Measurements from ENCODE around the gene TMEM54. TPM values are rescaled to one million over a fixed set of nuclear protein-coding genes. Genes with fewer than 3 reads are reported as not detected.

Gene TMEM54
- total and polyA plus RNA-seq, 2 of the 13 experiments (the other 11 are each of a cell fraction or from before 2014, with no cell fraction given): 2.5 to 2.9 TPM

GRCh38 chr1:32933742-32934322 is 32.6 kb upstream of the TMEM54 start (continued):
- TF ChIP-seq CENPBD1 (CRISPR knock-in tag; IDR thresholded peaks at IDR 0.05; ENCODE audit: borderline replicate concordance, low read depth): no peak
- no peak for TF ChIP-seq ZNF839 (CRISPR knock-in tag; IDR thresholded peaks at IDR 0.05; ENCODE audit: borderline replicate concordance)
- no peak for TF ChIP-seq MYC (CRISPR knock-in tag; IDR thresholded peaks at IDR 0.05; ENCODE audit: borderline replicate concordance)
- no peak for TF ChIP-seq REXO4 (CRISPR knock-in tag; IDR thresholded peaks at IDR 0.05; ENCODE audit: borderline replicate concordance)
- peak in 1 of 2 experiments; percentile 90; a peak in 1 of 4 replicates for TF ChIP-seq KLF16 (CRISPR knock-in tag; IDR thresholded peaks at IDR 0.05)
- no peak for TF ChIP-seq ZNF782 (CRISPR knock-in tag; IDR thresholded peaks at IDR 0.05; ENCODE audit: borderline replicate concordance)
- TF ChIP-seq ZFP82 (CRISPR knock-in tag; IDR thresholded peaks at IDR 0.05; ENCODE audit: borderline replicate concordance): 0 out of 2 replicates have a peak, but pooled peaks have one; percentile 43
- no peak for TF ChIP-seq ZNF282 (IDR thresholded peaks at IDR 0.05; ENCODE audit: partially characterized antibody)
- TF ChIP-seq ZNF543 (CRISPR knock-in tag; IDR thresholded peaks at IDR 0.05): no peak
- no peak for TF ChIP-seq ZNF558 (CRISPR knock-in tag; IDR thresholded peaks at IDR 0.05; ENCODE audit: borderline replicate concordance)
- TF ChIP-seq DPF2 (CRISPR knock-in tag; IDR thresholded peaks at IDR 0.05; ENCODE audit: borderline replicate concordance, low read depth): peak; percentile 54; the same call in 1 of the 2 replicates
- TF ChIP-seq TOPORS (CRISPR knock-in tag; IDR thresholded peaks at IDR 0.05): no peak
- TF ChIP-seq XRCC5 (optimal IDR thresholded peaks at IDR 0.05; ENCODE audit: low read length): peak; percentile 46
- TF ChIP-seq ZNF879 (CRISPR knock-in tag; IDR thresholded peaks at IDR 0.05): no peak
- TF ChIP-seq HNRNPH1 (optimal IDR thresholded peaks at IDR 0.05; ENCODE audit: low read depth, low read length): no peak
- TF ChIP-seq CENPT (CRISPR knock-in tag; IDR thresholded peaks at IDR 0.05; ENCODE audit: low read depth): no peak
- TF ChIP-seq, protein P1, sequence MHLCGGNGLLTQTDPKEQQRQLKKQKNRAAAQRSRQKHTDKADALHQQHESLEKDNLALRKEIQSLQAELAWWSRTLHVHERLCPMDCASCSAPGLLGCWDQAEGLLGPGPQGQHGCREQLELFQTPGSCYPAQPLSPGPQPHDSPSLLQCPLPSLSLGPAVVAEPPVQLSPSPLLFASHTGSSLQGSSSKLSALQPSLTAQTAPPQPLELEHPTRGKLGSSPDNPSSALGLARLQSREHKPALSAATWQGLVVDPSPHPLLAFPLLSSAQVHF (CRISPR knock-in tag; IDR thresholded peaks at IDR 0.05): no peak
- peak; percentile 41 for TF ChIP-seq ZNF747 (CRISPR knock-in tag; IDR thresholded peaks at IDR 0.05; ENCODE audit: borderline replicate concordance)
- TF ChIP-seq ZNF577 (CRISPR knock-in tag; IDR thresholded peaks at IDR 0.05; ENCODE audit: borderline replicate concordance, low read depth): no peak
- no peak for TF ChIP-seq MATR3 (CRISPR knock-in tag; IDR thresholded peaks at IDR 0.05)
- no peak for TF ChIP-seq FIP1L1 (IDR thresholded peaks at IDR 0.05; ENCODE audit: borderline replicate concordance, insufficient read depth, low read depth, low read length)
- no peak for TF ChIP-seq SNAPC5 (CRISPR knock-in tag; IDR thresholded peaks at IDR 0.05; ENCODE audit: borderline replicate concordance)
- TF ChIP-seq, protein P2, sequence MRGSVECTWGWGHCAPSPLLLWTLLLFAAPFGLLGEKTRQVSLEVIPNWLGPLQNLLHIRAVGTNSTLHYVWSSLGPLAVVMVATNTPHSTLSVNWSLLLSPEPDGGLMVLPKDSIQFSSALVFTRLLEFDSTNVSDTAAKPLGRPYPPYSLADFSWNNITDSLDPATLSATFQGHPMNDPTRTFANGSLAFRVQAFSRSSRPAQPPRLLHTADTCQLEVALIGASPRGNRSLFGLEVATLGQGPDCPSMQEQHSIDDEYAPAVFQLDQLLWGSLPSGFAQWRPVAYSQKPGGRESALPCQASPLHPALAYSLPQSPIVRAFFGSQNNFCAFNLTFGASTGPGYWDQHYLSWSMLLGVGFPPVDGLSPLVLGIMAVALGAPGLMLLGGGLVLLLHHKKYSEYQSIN (CRISPR knock-in tag; IDR thresholded peaks at IDR 0.05; ENCODE audit: borderline replicate concordance): no peak
- TF ChIP-seq, protein P3, sequence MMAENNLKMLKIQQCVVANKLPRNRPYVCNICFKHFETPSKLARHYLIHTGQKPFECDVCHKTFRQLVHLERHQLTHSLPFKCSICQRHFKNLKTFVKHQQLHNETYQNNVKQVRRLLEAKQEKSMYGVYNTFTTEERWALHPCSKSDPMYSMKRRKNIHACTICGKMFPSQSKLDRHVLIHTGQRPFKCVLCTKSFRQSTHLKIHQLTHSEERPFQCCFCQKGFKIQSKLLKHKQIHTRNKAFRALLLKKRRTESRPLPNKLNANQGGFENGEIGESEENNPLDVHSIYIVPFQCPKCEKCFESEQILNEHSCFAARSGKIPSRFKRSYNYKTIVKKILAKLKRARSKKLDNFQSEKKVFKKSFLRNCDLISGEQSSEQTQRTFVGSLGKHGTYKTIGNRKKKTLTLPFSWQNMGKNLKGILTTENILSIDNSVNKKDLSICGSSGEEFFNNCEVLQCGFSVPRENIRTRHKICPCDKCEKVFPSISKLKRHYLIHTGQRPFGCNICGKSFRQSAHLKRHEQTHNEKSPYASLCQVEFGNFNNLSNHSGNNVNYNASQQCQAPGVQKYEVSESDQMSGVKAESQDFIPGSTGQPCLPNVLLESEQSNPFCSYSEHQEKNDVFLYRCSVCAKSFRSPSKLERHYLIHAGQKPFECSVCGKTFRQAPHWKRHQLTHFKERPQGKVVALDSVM (CRISPR knock-in tag; IDR thresholded peaks at IDR 0.05): peak; percentile 38; the same call in 1 of the 2 replicates
- TF ChIP-seq SALL1 (CRISPR knock-in tag; IDR thresholded peaks at IDR 0.05): peak; percentile 67
- no peak for TF ChIP-seq TMF1 (CRISPR knock-in tag; IDR thresholded peaks at IDR 0.05; ENCODE audit: low read depth)
